Measurements from ENCODE around the gene LST1. TPM values are rescaled to one million over a fixed set of nuclear protein-coding genes. Genes with fewer than 3 reads are reported as not detected.

LST1 gene
- polyA plus RNA-seq, 4 donors = 3.1 to 37.0 (median 14.5) TPM

DNA sequence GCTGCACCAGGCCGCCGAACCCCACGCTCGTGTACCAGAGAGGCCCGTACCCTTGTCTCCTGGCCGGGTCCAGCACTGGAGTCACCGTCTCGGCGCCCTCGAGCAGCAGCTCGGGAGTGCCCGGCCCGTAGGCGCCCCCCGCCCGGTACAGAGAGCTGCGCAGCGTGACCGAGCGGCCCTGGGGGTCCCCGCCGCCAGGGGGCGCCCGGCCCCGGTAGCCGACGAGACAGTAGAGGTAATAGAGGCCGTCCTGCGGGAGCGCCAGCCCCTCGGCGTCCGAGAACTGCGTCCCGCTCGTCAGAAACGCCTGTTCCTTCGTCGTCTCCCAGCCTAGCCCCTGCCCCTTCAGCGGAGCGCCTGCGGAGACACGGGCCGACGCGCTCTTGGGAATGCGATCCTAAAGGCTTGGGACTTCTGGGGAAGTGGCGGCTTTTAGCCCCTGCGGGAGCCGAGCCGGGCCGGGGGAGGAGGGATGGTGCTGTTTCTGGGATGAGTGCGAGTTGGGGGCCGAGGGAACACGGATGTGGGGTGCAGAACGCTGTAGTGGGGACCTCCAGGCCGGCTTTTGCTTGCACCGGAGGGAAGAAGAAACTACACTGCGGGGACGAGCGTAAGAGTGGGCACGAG lies 5.2 kb upstream of the LST1 start:
- Histone ChIP-seq H3K27ac (ENCODE audit: low read depth in 1 of 3, low read length in 2 of 3) (peak overlapping the region; percentile 43 to 84 (median 59)), H3K27me3 (ENCODE audit: control insufficient read depth in 3 of 3, insufficient read depth in 3 of 3, low read length in 3 of 3) (peaks cover 0 to 11% (median 0%) of the 10 kb centered on the region in 3 donors), H3K36me3 (ENCODE audit: control insufficient read depth in 3 of 3, insufficient read depth in 2 of 3, low read depth in 1 of 3, low read length in 3 of 3) (no peaks in the 10 kb centered on the region), H3K4me3 (ENCODE audit: low read depth in 1 of 3, low read length in 3 of 3) (peak overlapping the region; percentile 60 to 71 (median 71)), H3K4me1 (ENCODE audit: control insufficient read depth in 3 of 3, insufficient read depth in 2 of 3, low read depth in 1 of 3, low read length in 2 of 3) (peaks cover 0 to 9% (median 0%) of the 10 kb centered on the region in 3 donors), H3K9me3 (ENCODE audit: control insufficient read depth in 2 of 2, insufficient read depth in 1 of 2, low read depth in 1 of 2, low read length in 1 of 2) (peaks cover 0 to 4% of the 10 kb centered on the region in 2 donors)
- DNase-seq (peak; percentile 69 to 89), FAIRE-seq (no peak)
- 0% methylated on average over 53 to 62 of the region's 62 CpGs for WGBS, 3 donors

DNA sequence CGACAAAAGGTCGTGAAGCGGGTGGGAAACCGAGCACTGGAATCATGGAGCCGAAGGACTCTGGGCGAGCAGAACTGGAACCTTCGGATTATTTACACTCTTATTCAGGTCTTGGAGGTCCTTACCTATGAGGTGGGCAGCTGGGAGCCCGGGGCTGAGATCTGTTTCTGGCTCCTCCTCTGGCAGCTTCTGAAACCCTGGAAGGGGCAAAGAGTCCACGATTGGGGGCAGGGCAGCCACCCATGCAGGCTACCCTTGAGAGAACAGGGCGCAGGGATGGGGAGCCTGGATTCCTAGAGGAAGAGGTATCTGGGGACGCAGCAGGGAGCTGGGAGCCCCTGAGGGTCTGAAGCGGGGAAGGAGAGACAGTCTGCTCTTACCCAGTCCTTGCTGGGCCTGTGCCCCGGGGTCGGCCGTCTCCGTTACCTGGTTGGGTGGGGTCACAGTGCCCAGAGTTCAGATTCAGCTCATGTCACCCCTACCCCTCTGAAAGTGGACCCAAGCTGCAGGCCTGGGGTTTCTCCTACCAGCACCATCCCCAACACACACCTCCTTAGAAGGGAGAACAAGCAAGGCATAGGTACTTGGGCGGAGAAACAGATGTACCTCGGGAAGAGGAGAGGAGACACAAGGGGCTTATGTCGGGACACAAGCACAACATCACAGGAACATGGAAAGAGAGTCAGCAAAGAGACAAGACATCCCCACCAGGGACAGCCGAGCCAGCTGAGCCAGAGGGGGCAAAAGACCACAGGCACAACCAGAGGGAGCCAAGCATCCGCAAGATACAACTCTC lies 4.4 kb upstream of the LST1 start:
- Histone ChIP-seq H3K4me1 (ENCODE audit: control insufficient read depth in 3 of 3, insufficient read depth in 2 of 3, low read depth in 1 of 3, low read length in 2 of 3) (peaks cover 0 to 9% (median 0%) of the 10 kb centered on the region in 3 donors), H3K36me3 (ENCODE audit: control insufficient read depth in 3 of 3, insufficient read depth in 2 of 3, low read depth in 1 of 3, low read length in 3 of 3) (no peaks in the 10 kb centered on the region), H3K4me3 (ENCODE audit: low read depth in 1 of 3, low read length in 3 of 3) (peak overlapping the region; percentile 60 to 71 (median 71)), H3K27ac (ENCODE audit: low read depth in 1 of 3, low read length in 2 of 3) (peak overlapping the region in 2 of 3 donors; percentile 43 to 84), H3K9me3 (ENCODE audit: control insufficient read depth in 2 of 2, insufficient read depth in 1 of 2, low read depth in 1 of 2, low read length in 1 of 2) (peaks cover 0 to 4% of the 10 kb centered on the region in 2 donors), H3K27me3 (ENCODE audit: control insufficient read depth in 3 of 3, insufficient read depth in 3 of 3, low read length in 3 of 3) (peaks cover 0 to 11% (median 0%) of the 10 kb centered on the region in 3 donors)
- DNase-seq = peak; percentile 34 to 54
- no peak for FAIRE-seq
- WGBS, 3 donors = 19 to 22% (median 20%) methylated on average over 17 to 21 of the region's 21 CpGs

DNA sequence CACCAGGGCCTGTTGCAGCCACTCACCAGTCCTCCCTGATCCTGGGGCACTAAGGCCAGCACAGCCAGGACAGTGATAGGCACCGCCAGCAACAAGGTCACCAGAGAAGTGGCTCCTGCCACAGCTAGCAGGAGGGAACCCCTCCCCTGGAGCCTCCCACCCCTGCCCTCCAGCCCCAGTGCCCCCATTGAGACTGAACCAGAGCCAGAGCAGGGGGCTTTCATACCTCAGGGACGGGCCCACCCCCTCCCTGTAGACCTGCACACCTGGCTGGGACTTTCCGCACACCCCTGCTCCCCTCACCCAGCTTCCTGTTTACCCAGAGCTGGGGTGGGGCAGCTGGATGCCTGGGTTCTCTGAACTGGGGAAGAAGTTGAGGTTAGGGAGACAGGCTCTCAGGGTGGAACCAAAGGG lies 3.8 kb upstream of the LST1 start, which contains the start of gene LTB:
LTB (minus strand) TSS at position 195 of the 414 bp plus-strand sequence; CDS start at position 188, 7 bp downstream.
- peaks cover 0 to 4% of the 10 kb centered on the region in 2 donors for H3K9me3 ChIP-seq (ENCODE audit: control insufficient read depth in 2 of 2, insufficient read depth in 1 of 2, low read depth in 1 of 2, low read length in 1 of 2)
- peaks cover 0 to 9% (median 0%) of the 10 kb centered on the region in 3 donors for H3K4me1 ChIP-seq (ENCODE audit: control insufficient read depth in 3 of 3, insufficient read depth in 2 of 3, low read depth in 1 of 3, low read length in 2 of 3)
- peak within 1 kb of the TSS; percentile 60 to 71 (median 71) for H3K4me3 ChIP-seq (ENCODE audit: low read depth in 1 of 3, low read length in 3 of 3)
- 49 to 50% (median 49%) methylated on average over 3 of the region's 3 CpGs for WGBS, 3 donors
- H3K27ac ChIP-seq (ENCODE audit: low read depth in 1 of 3, low read length in 2 of 3) = peak within 1 kb of the TSS; percentile 43 to 84 (median 59)
- DNase-seq = no peak
- H3K27me3 ChIP-seq (ENCODE audit: control insufficient read depth in 3 of 3, insufficient read depth in 3 of 3, low read length in 3 of 3) = peaks cover 0 to 13% (median 0%) of the 10 kb centered on the region in 3 donors
- H3K36me3 ChIP-seq (ENCODE audit: control insufficient read depth in 3 of 3, insufficient read depth in 2 of 3, low read depth in 1 of 3, low read length in 3 of 3) = no peaks in the 10 kb centered on the region
- FAIRE-seq = no peak

DNA sequence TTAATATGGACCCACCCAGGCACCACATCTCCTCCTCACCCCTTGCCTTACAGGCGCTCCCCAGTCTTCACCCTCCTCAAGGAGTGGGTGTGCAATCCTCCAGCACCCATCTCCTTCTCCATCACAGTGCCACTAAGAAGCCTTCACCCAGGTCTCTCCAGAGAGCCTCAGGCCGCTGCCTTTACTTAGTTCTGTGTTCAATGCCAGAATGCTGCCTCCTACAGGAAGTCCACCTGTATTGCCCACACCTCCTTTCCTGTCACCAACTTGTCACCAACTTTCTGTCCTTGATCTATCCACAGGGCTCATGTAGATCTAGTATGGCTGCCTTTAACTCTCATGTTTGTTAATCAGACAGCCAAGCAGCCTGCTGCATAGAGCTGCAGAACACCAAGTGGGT lies 586 bp upstream of the LST1 start:
- Histone ChIP-seq H3K4me3 (ENCODE audit: low read depth in 1 of 3, low read length in 3 of 3) (no peak overlapping the region), H3K27me3 (ENCODE audit: control insufficient read depth in 3 of 3, insufficient read depth in 3 of 3, low read length in 3 of 3) (peaks cover 0 to 12% (median 0%) of the 10 kb centered on the region in 3 donors), H3K4me1 (ENCODE audit: control insufficient read depth in 3 of 3, insufficient read depth in 2 of 3, low read depth in 1 of 3, low read length in 2 of 3) (peaks cover 0 to 7% (median 0%) of the 10 kb centered on the region in 3 donors), H3K27ac (ENCODE audit: low read depth in 1 of 3, low read length in 2 of 3) (peak overlapping the region in 1 of 3 donors; percentile 1), H3K36me3 (ENCODE audit: control insufficient read depth in 3 of 3, insufficient read depth in 2 of 3, low read depth in 1 of 3, low read length in 3 of 3) (no peaks in the 10 kb centered on the region), H3K9me3 (ENCODE audit: control insufficient read depth in 2 of 2, insufficient read depth in 1 of 2, low read depth in 1 of 2, low read length in 1 of 2) (peaks cover 0 to 2% of the 10 kb centered on the region in 2 donors)
- peak in 1 of 2 donors; percentile 36 for DNase-seq
- FAIRE-seq = no peak
- WGBS, 3 donors = 62 to 77% (median 63%) methylated on average over 2 of the region's 2 CpGs

DNA sequence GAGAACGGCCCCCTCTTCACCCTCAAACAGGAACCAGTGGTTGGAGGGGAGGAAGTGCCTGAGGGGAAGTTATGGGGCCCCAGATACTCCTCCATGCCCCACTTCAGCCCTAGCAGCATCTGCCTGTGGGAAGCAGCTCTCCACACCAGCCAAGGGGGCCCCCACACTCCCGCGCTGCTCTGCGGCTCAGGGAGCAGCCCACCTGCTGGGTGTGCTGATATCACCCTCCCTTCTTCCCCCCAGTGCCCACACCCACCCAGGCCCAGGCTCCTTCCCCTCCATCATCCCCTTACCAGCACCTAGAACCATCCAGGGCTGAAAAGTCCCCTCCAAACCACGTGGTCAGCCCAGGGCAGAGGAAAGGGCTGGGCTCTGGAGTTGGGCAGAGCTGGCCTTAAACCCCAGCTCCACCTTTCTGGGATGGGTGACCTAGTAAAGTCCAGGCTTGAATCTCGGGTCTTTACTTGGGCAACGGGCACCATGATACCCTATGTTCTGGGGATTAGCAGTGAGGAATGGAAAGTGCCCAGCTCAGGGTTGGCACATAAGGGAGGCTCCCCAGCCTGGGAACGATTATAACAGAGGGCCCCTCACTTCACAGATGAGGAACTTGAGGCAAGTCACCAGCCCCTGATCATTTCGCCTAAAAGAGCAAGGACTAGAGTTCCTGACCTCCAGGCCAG lies 663 bp downstream of the LST1 start:
- Histone ChIP-seq H3K9me3 (ENCODE audit: control insufficient read depth in 2 of 2, insufficient read depth in 1 of 2, low read depth in 1 of 2, low read length in 1 of 2) (no peaks in the 10 kb centered on the region), H3K27ac (ENCODE audit: low read depth in 1 of 3, low read length in 2 of 3) (peak overlapping the region in 1 of 3 donors; percentile 17), H3K4me1 (ENCODE audit: control insufficient read depth in 3 of 3, insufficient read depth in 2 of 3, low read depth in 1 of 3, low read length in 2 of 3) (peaks cover 0 to 2% (median 0%) of the 10 kb centered on the region in 3 donors), H3K27me3 (ENCODE audit: control insufficient read depth in 3 of 3, insufficient read depth in 3 of 3, low read length in 3 of 3) (peaks cover 0 to 6% (median 0%) of the 10 kb centered on the region in 3 donors), H3K4me3 (ENCODE audit: low read depth in 1 of 3, low read length in 3 of 3) (peak overlapping the region in 1 of 3 donors; percentile 19), H3K36me3 (ENCODE audit: control insufficient read depth in 3 of 3, insufficient read depth in 2 of 3, low read depth in 1 of 3, low read length in 3 of 3) (no peaks in the 10 kb centered on the region)
- FAIRE-seq (no peak), DNase-seq (no peak)
- 44 to 74% (median 50%) methylated on average over 6 to 9 of the region's 9 CpGs for WGBS, 3 donors

DNA sequence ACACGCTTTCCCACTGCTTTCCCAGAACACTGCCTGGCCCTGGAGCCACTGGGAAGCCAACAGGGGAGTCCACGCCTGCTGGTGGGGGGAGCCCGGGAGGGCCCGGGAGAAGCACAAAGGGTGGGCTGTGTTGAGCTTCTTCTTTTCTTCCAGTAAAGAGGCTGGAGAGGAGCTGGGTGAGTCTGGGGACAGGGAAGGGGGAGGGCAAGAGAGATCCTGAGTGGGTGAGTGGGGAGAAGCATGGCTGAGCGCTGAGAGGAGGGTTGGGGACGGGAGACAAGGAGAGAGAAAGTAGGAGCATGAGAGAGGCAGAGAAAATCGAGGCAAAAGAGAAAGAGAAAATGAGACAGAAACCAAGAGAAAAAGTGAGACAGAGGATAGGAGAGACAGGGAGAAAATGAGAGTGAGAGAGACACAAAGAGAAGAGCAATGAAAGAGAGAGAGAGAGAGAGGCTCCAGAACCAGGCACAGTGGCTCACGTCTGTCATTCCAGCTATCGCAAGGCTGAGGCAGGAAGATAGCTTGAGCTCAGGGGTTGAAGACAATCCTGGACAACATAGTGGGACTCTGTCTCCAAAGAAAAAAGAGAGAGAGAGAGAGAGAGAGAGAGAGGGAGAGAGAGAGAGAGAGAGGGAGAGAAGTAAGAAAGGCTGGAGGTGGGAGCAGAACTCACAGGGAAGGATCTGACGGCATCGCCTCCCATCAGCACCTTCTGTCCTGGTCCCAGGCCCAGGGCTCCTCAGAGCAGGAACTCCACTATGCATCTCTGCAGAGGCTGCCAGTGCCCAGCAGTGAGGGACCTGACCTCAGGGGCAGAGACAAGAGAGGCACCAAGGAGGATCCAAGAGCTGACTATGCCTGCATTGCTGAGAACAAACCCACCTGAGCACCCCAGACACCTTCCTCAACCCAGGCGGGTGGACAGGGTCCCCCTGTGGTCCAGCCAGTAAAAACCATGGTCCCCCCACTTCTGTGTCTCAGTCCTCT lies 2.0 kb downstream of the LST1 start:
- no peak for DNase-seq
- FAIRE-seq = no peak
- Histone ChIP-seq H3K4me1 (ENCODE audit: control insufficient read depth in 3 of 3, insufficient read depth in 2 of 3, low read depth in 1 of 3, low read length in 2 of 3) (no peaks in the 10 kb centered on the region), H3K27me3 (ENCODE audit: control insufficient read depth in 3 of 3, insufficient read depth in 3 of 3, low read length in 3 of 3) (peaks cover 0 to 3% (median 0%) of the 10 kb centered on the region in 3 donors), H3K27ac (ENCODE audit: low read depth in 1 of 3, low read length in 2 of 3) (no peak overlapping the region), H3K9me3 (ENCODE audit: control insufficient read depth in 2 of 2, insufficient read depth in 1 of 2, low read depth in 1 of 2, low read length in 1 of 2) (no peaks in the 10 kb centered on the region), H3K4me3 (ENCODE audit: low read depth in 1 of 3, low read length in 3 of 3) (no peak overlapping the region), H3K36me3 (ENCODE audit: control insufficient read depth in 3 of 3, insufficient read depth in 2 of 3, low read depth in 1 of 3, low read length in 3 of 3) (no peaks in the 10 kb centered on the region)
- 57 to 77% (median 67%) methylated on average over 12 of the region's 12 CpGs for WGBS, 3 donors

DNA sequence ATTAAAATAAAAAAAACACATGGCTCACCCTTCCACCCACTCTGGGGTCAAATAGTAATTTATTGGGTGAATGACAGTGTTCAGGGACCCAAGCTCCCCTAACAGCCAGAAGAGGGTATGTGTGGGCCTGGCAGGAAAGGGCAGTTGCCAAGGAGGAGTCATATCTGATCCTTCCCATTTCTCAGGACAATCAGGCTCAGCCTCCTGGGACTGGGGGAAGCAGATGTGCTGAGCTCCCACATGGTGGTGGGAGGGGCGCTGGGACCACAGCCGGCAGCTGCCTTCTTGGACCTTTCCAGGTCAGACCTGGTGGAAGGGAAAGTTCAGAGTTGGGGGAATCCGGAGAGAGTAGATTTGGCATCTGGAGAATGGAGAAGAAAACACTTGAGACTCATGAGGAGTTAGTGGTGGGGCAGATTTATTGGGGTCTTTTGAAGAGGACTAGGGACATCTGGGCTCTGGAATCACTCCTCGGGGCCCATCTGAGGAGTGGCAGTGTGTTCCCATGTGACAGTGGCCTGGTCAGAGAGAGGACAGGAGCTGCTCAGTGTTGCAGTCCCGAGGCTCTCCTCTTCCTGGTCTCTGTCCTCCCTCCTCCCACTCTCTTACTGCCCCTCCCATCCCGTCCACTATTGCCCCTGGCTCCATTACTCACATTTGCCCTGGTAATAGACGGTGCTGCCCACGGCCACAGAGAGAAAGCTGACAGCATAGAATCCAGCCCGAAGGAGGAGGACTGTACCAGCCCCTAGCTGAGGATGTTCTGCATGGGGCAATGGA lies 3.0 kb downstream of the LST1 start:
- Histone ChIP-seq H3K4me3 (ENCODE audit: low read depth in 1 of 3, low read length in 3 of 3) (no peak overlapping the region), H3K4me1 (ENCODE audit: control insufficient read depth in 3 of 3, insufficient read depth in 2 of 3, low read depth in 1 of 3, low read length in 2 of 3) (no peaks in the 10 kb centered on the region), H3K27me3 (ENCODE audit: control insufficient read depth in 3 of 3, insufficient read depth in 3 of 3, low read length in 3 of 3) (peaks cover 0 to 3% (median 0%) of the 10 kb centered on the region in 3 donors), H3K36me3 (ENCODE audit: control insufficient read depth in 3 of 3, insufficient read depth in 2 of 3, low read depth in 1 of 3, low read length in 3 of 3) (no peaks in the 10 kb centered on the region), H3K27ac (ENCODE audit: low read depth in 1 of 3, low read length in 2 of 3) (no peak overlapping the region), H3K9me3 (ENCODE audit: control insufficient read depth in 2 of 2, insufficient read depth in 1 of 2, low read depth in 1 of 2, low read length in 1 of 2) (no peaks in the 10 kb centered on the region)
- FAIRE-seq (no peak), DNase-seq (no peak)
- 60 to 68% (median 61%) methylated on average over 8 to 9 of the region's 9 CpGs for WGBS, 3 donors

Measured in small intestine (tissue), 7 donors.